Mucosa of descending colon (tissue), 3 donors: ENCODE results near the gene SLC25A12. TPM values are rescaled to one million over a fixed set of nuclear protein-coding genes. Genes with fewer than 3 reads are reported as not detected.

Experiments
- ATAC-seq: fragments of 200-7000 bp; cut with Tn5 transposase; one replicate; pipeline ENCODE4 v1.9.1; 2020; ENCODE audit warnings: mild to moderate bottlenecking, moderate library complexity
- DNase-seq, 3 donors: peaks; one replicate each; pipeline ENCODE4 v3.0.0-alpha.2; 2020
- H3K36me3 ChIP-seq: fragments of 200-600 bp; one replicate; pipeline ENCODE4 v1.8.0; 2021; ENCODE audit warnings: low read depth, mild to moderate bottlenecking
- H3K4me1 ChIP-seq: fragments of 200-600 bp; one replicate; pipeline ENCODE4 v1.8.0; 2021; ENCODE audit warnings: low read depth, mild to moderate bottlenecking
- H3K4me3 ChIP-seq: fragments of 200-600 bp; one replicate; pipeline ENCODE4 v1.8.0; 2021; ENCODE audit warnings: mild to moderate bottlenecking
- H3K9me3 ChIP-seq: fragments of 200-600 bp; one replicate; pipeline ENCODE4 v1.8.0; 2021; ENCODE audit warnings: mild to moderate bottlenecking
- intact Hi-C, 2 donors: fragments of 100-400 bp; cut with DNase I in 1 of 2; cut with micrococcal nuclease in 1 of 2; formaldehyde crosslinking; loops; one replicate each; pipeline versions ENCODE4 v1.11.0 to v1.11.1; 2022; cut with DNase I, micrococcal nuclease
- total RNA-seq, 3 donors: library from RNA; stranded (reverse); fragmentation: NEBNext Ultra II Directional in 2 of 3; extraction: Animal tissue kit (Norgen Biotek cat#: 25700) in 2 of 3; gene quantifications; one replicate each; pipeline versions ENCODE4 v1.2.1 to v1.2.4, GENCODE V29; 2021 to 2023
- TF ChIP-seq, protein P1 (sequence below): fragments of 200-600 bp; IDR thresholded peaks from one replicate; pipeline ENCODE4 v1.8.0; 2022; ENCODE audit warnings: antibody characterized with exemption, mild to moderate bottlenecking
- donor health status: DM: no; HTN: no; CAD: no; lungs with moderate emphysema.
- donor health status: DM: no; HTN: no; CAD: no.
- donor health status: DM: no; HTN: yes; CAD: no.

The SLC25A12 gene
- total RNA-seq, 3 donors from 2014 or later: 19.9 to 44.2 (median 22.3) TPM

- Histone ChIP-seq H3K9me3 (no peaks in the 10 kb centered on the region), H3K36me3 (no peaks in the 10 kb centered on the region), H3K4me3 (no peak overlapping the region), H3K4me1 (no peaks in the 10 kb centered on the region)
- TF ChIP-seq, protein P1, sequence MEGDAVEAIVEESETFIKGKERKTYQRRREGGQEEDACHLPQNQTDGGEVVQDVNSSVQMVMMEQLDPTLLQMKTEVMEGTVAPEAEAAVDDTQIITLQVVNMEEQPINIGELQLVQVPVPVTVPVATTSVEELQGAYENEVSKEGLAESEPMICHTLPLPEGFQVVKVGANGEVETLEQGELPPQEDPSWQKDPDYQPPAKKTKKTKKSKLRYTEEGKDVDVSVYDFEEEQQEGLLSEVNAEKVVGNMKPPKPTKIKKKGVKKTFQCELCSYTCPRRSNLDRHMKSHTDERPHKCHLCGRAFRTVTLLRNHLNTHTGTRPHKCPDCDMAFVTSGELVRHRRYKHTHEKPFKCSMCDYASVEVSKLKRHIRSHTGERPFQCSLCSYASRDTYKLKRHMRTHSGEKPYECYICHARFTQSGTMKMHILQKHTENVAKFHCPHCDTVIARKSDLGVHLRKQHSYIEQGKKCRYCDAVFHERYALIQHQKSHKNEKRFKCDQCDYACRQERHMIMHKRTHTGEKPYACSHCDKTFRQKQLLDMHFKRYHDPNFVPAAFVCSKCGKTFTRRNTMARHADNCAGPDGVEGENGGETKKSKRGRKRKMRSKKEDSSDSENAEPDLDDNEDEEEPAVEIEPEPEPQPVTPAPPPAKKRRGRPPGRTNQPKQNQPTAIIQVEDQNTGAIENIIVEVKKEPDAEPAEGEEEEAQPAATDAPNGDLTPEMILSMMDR: no peak
- DNase-seq (no peak), ATAC-seq (no peak)
- intact Hi-C loops: no loop called here
Observed at GRCh38 chr2:171852366-171852888, 41.6 kb downstream of the SLC25A12 start.

DNA sequence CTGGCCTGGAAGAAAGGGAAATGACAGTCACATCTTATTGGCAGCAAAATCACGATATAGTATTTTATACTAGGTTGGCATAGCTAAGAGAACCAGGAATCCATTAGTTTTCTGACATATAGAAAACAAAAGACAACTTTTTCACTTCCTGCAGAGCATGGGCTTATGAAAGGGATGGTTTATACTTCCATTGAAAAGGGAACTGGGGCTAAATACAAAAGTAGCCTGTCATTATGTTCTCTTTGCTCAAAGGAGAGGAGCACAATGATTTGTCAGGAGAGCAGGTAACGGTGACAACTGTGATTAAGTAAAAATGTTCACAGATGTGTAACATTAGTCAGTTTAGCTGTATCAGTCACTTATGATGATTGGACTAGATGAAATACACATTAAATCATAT lies 46.4 kb downstream of the SLC25A12 start:
- H3K36me3 ChIP-seq: no peaks in the 10 kb centered on the region
- ATAC-seq (no peak), DNase-seq (no peak)
- H3K4me3 ChIP-seq: no peak overlapping the region
- intact Hi-C loops: no loop called here
- no peaks in the 10 kb centered on the region for H3K9me3 ChIP-seq
- TF ChIP-seq, protein P1: no peak
- no peaks in the 10 kb centered on the region for H3K4me1 ChIP-seq

- Histone ChIP-seq H3K4me3 (no peak overlapping the region), H3K4me1 (no peaks in the 10 kb centered on the region), H3K36me3 (no peaks in the 10 kb centered on the region), H3K9me3 (no peaks in the 10 kb centered on the region)
- ATAC-seq (no peak), DNase-seq (no peak)
- intact Hi-C loops: no loop called here
- TF ChIP-seq, protein P1: no peak
Observed at GRCh38 chr2:171846894-171847293, 47.1 kb downstream of the SLC25A12 start.

GRCh38 chr2:171841996-171842395 lies 52.0 kb downstream of the SLC25A12 start:
- TF ChIP-seq, protein P1: no peak
- Histone ChIP-seq H3K9me3 (no peaks in the 10 kb centered on the region), H3K4me3 (no peak overlapping the region), H3K36me3 (no peaks in the 10 kb centered on the region), H3K4me1 (no peaks in the 10 kb centered on the region)
- intact Hi-C loops: no loop called here
- DNase-seq: no peak
- ATAC-seq: no peak

DNA sequence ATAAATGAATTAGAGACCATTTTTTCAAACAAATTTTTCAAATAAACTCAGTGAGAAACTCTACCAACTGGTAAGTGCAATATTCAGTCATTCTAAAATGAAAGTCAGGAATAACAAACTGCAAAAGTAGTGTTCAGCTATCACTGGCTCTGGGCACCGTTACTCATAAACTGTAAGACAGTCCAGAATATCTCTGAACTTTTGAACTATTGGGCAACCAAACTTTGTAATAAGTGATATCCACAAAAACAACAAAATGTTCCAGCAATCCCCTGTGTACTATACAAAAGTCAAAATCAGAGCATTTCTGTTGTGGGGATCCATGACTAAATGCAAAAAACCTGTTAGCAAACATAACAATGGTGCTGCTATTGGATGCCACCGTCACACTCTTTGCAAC lies 56.3 kb downstream of the SLC25A12 start:
- intact Hi-C loops: no loop called here
- H3K9me3 ChIP-seq: no peaks in the 10 kb centered on the region
- DNase-seq (no peak), ATAC-seq (no peak)
- no peaks in the 10 kb centered on the region for H3K4me1 ChIP-seq
- TF ChIP-seq, protein P1: no peak
- H3K4me3 ChIP-seq: no peak overlapping the region
- H3K36me3 ChIP-seq: peaks cover 2% of the 10 kb centered on the region
